ENCODE measurements around the gene PLEKHH3. TPM values are rescaled to one million over a fixed set of nuclear protein-coding genes. Genes with fewer than 3 reads are reported as not detected.

Gene PLEKHH3
- polyA plus RNA-seq, 3 donors, result 14.4 to 18.9 (median 18.6) TPM

- DNase-seq (ENCODE audit: extremely low read depth in 1 of 11, low read depth in 9 of 11, low spot score in 4 of 11), result no peak
These were observed 17.7 kb upstream of the PLEKHH3 start for GRCh38 chr17:42694524-42694923.

- no peak for DNase-seq (ENCODE audit: extremely low read depth in 1 of 11, low read depth in 9 of 11, low spot score in 4 of 11)
These were observed 15.7 kb upstream of the PLEKHH3 start for GRCh38 chr17:42692489-42692888.

- DNase-seq (ENCODE audit: extremely low read depth in 1 of 11, low read depth in 9 of 11, low spot score in 4 of 11), result no peak
These were observed 14.3 kb upstream of the PLEKHH3 start for GRCh38 chr17:42691021-42691545.

- no peak for DNase-seq (ENCODE audit: extremely low read depth in 1 of 11, low read depth in 9 of 11, low spot score in 4 of 11)
These were observed 13.8 kb upstream of the PLEKHH3 start for GRCh38 chr17:42690596-42690995.

GRCh38 chr17:42687707-42688320 lies 11.0 kb upstream of the PLEKHH3 start:
- DNase-seq (ENCODE audit: extremely low read depth in 1 of 11, low read depth in 9 of 11, low spot score in 4 of 11), result no peak

GRCh38 chr17:42686520-42687128 lies 9.8 kb upstream of the PLEKHH3 start:
- DNase-seq (ENCODE audit: extremely low read depth in 1 of 11, low read depth in 9 of 11, low spot score in 4 of 11), result no peak

GRCh38 chr17:42685831-42686230 lies 9.0 kb upstream of the PLEKHH3 start:
- no peak for DNase-seq (ENCODE audit: extremely low read depth in 1 of 11, low read depth in 9 of 11, low spot score in 4 of 11)

- no peak for DNase-seq (ENCODE audit: extremely low read depth in 1 of 11, low read depth in 9 of 11, low spot score in 4 of 11)
These were observed 8.2 kb upstream of the PLEKHH3 start for GRCh38 chr17:42684929-42685556.

- no peak for DNase-seq (ENCODE audit: extremely low read depth in 1 of 11, low read depth in 9 of 11, low spot score in 4 of 11)
These were observed 6.7 kb upstream of the PLEKHH3 start for GRCh38 chr17:42683407-42684034.

GRCh38 chr17:42682722-42683403 lies 6.1 kb upstream of the PLEKHH3 start:
- peak in 2 of 11 donors; percentile 69 to 70 for DNase-seq (ENCODE audit: extremely low read depth in 1 of 11, low read depth in 9 of 11, low spot score in 4 of 11)

GRCh38 chr17:42681976-42682721 lies 5.4 kb upstream of the PLEKHH3 start, which contains the start of gene CNTNAP1:
Gene CNTNAP1 (plus strand): TSS chr17:42682531. CDS start chr17:42682830, 299 bp downstream.
- no peak for DNase-seq (ENCODE audit: extremely low read depth in 1 of 11, low read depth in 9 of 11, low spot score in 4 of 11)

- DNase-seq (ENCODE audit: extremely low read depth in 1 of 11, low read depth in 9 of 11, low spot score in 4 of 11), result no peak
These were observed 3.6 kb upstream of the PLEKHH3 start for GRCh38 chr17:42680331-42680808.

- peak in 6 of 11 donors; percentile 66 to 76 (median 74) for DNase-seq (ENCODE audit: extremely low read depth in 1 of 11, low read depth in 9 of 11, low spot score in 4 of 11)
These were observed 2.9 kb upstream of the PLEKHH3 start for GRCh38 chr17:42679492-42680330.

- DNase-seq (ENCODE audit: extremely low read depth in 1 of 11, low read depth in 9 of 11, low spot score in 4 of 11), result no peak
These were observed 2.2 kb upstream of the PLEKHH3 start for GRCh38 chr17:42678951-42679491.

GRCh38 chr17:42677921-42678781 lies 1.4 kb upstream of the PLEKHH3 start:
- DNase-seq (ENCODE audit: extremely low read depth in 1 of 11, low read depth in 9 of 11, low spot score in 4 of 11), result peak in 6 of 11 donors; percentile 74 to 82 (median 80)

All from renal cortex interstitium (tissue), 11 donors.